HepG2 (cell line): Measurements from ENCODE around the gene LAX1. TPM values are rescaled to one million over a fixed set of nuclear protein-coding genes. Genes with fewer than 3 reads are reported as not detected.

Source experiments
- AKAP8 ChIP-seq: sonication (generic); formaldehyde crosslinking; IDR thresholded peaks from 2 replicates; pipeline ENCODE4 v1.5.1; 2020; ENCODE audit warnings: mild to moderate bottlenecking, missing genetic modification reagents
- CBX2 ChIP-seq, 2 experiments: fragments of 200-600 bp in 1 of 2; sonication (generic); formaldehyde crosslinking in 1 of 2; IDR thresholded peaks; 2 replicates each; pipeline versions ENCODE4 v1.7.0 to v1.8.1; 2018 to 2022; ENCODE audit warnings: low read depth in 2 of 2, low read length in 1 of 2, mild to moderate bottlenecking in 1 of 2, missing genetic modification reagents in 1 of 2
- CBX5 ChIP-seq: sonication (generic); formaldehyde crosslinking; IDR thresholded peaks from 2 replicates; pipeline ENCODE4 v1.4.0; 2020; ENCODE audit warnings: missing genetic modification reagents, borderline replicate concordance
- EEA1 ChIP-seq: sonication (generic); formaldehyde crosslinking; IDR thresholded peaks from 2 replicates; pipeline ENCODE4 v1.5.1; 2020; ENCODE audit warnings: mild to moderate bottlenecking, missing genetic modification reagents, borderline replicate concordance
- FOXO1 ChIP-seq: sonication (generic); formaldehyde crosslinking; IDR thresholded peaks from 2 replicates; pipeline ENCODE4 v1.4.0; 2020; ENCODE audit warnings: missing genetic modification reagents
- MLLT10 ChIP-seq: sonication (generic); formaldehyde crosslinking; IDR thresholded peaks from 2 replicates; pipeline ENCODE4 v1.4.0; 2020; ENCODE audit warnings: missing genetic modification reagents
- NAIF1 ChIP-seq: sonication (generic); formaldehyde crosslinking; IDR thresholded peaks from 2 replicates; pipeline ENCODE4 v1.5.0; 2020; ENCODE audit warnings: mild to moderate bottlenecking, missing genetic modification reagents, borderline replicate concordance
- ONECUT2 ChIP-seq: sonication (generic); formaldehyde crosslinking; IDR thresholded peaks from 2 replicates; pipeline ENCODE4 v1.4.0; 2020; ENCODE audit warnings: missing genetic modification reagents
- RARA ChIP-seq: IDR thresholded peaks from 2 replicates; pipeline ENCODE4 v1.6.1; 2016; ENCODE audit warnings: missing genetic modification reagents, missing compliant biosample characterization
- RCOR2 ChIP-seq: IDR thresholded peaks from 2 replicates; pipeline ENCODE4 v1.6.1; 2016; ENCODE audit warnings: missing biosample characterization, missing genetic modification reagents
- RFXAP ChIP-seq: sonication (generic); formaldehyde crosslinking; IDR thresholded peaks from 2 replicates; pipeline ENCODE4 v1.4.0; 2020; ENCODE audit warnings: missing genetic modification reagents, borderline replicate concordance
- SALL2 ChIP-seq: sonication (generic); formaldehyde crosslinking; IDR thresholded peaks from 2 replicates; pipeline ENCODE4 v1.8.1; 2023; ENCODE audit warnings: mild to moderate bottlenecking, missing genetic modification reagents, inconsistent platforms
- SMAD3 ChIP-seq: sonication (generic); formaldehyde crosslinking; IDR thresholded peaks from 2 replicates; pipeline ENCODE4 v1.4.0; 2020; ENCODE audit warnings: missing genetic modification reagents
- TBX3 ChIP-seq: fragments of 450-650 bp; IDR thresholded peaks from 2 replicates; pipeline ENCODE4 v1.6.1; 2017; ENCODE audit warnings: antibody characterized with exemption, mild to moderate bottlenecking, inconsistent platforms, borderline replicate concordance
- ZBTB2 ChIP-seq: sonication (generic); formaldehyde crosslinking; IDR thresholded peaks from 2 replicates; pipeline ENCODE4 v1.8.0; 2022; ENCODE audit warnings: low read depth, missing genetic modification reagents
- ZBTB8A ChIP-seq: sonication (generic); formaldehyde crosslinking; IDR thresholded peaks from 2 replicates; pipeline ENCODE4 v1.4.0; 2020; ENCODE audit warnings: mild to moderate bottlenecking, low read depth, missing genetic modification reagents, borderline replicate concordance
- ZNF24 ChIP-seq: fragments of 450-650 bp; IDR thresholded peaks from 2 replicates; pipeline ENCODE4 v1.6.1; 2017; ENCODE audit warnings: antibody characterized with exemption, mild to moderate bottlenecking
- ZNF496 ChIP-seq: sonication (generic); formaldehyde crosslinking; IDR thresholded peaks from 2 replicates; pipeline ENCODE4 v1.8.1; 2023; ENCODE audit warnings: mild to moderate bottlenecking, moderate library complexity, missing genetic modification reagents; ENCODE audit not compliant: insufficient replicate concordance
- ZNF619 ChIP-seq: sonication (generic); formaldehyde crosslinking; IDR thresholded peaks from 2 replicates; pipeline ENCODE4 v1.4.0; 2020; ENCODE audit warnings: mild to moderate bottlenecking, missing genetic modification reagents
- ZNF672 ChIP-seq: sonication (generic); formaldehyde crosslinking; IDR thresholded peaks from 2 replicates; pipeline ENCODE4 v1.8.1; 2022; ENCODE audit warnings: missing genetic modification reagents
- ZNF746 ChIP-seq: sonication (generic); formaldehyde crosslinking; IDR thresholded peaks from 2 replicates; pipeline ENCODE4 v1.8.0; 2022; ENCODE audit warnings: mild to moderate bottlenecking, missing genetic modification reagents
- ZNF850 ChIP-seq: sonication (generic); formaldehyde crosslinking; conservative IDR thresholded peaks from 2 replicates; pipeline ENCODE4 v1.9.0; 2021; ENCODE audit warnings: mild to moderate bottlenecking, missing genetic modification reagents
- polyA plus RNA-seq, 8 experiments: library from polyadenylated mRNA; depleted of rRNA in 3 of 8; stranded (reverse) in 7 of 8; unstranded in 1 of 8; fragments of >200 nt; fragmentation: Illumina TruSeq in 4 of 8; extraction: Trizol in 4 of 8; gene quantifications; 2 replicates each; pipeline versions ENCODE4 v1.2.1 to v1.2.3, GENCODE V29; 2011 to 2016; ENCODE audit warnings: low read depth in 4 of 8, missing spikeins in 1 of 8, mixed read lengths in 1 of 8; ENCODE audit not compliant: insufficient read depth in 1 of 8
- total RNA-seq, 5 experiments: library from RNA; depleted of rRNA; stranded (reverse); fragments of >200 nt; fragmentation: Illumina TruSeq; extraction: Trizol; gene quantifications; 2 replicates each; pipeline ENCODE4 v1.2.3, GENCODE V29; 2016; ENCODE audit warnings: low read depth in 1 of 5
- TF ChIP-seq, protein P1 (sequence below): sonication (generic); formaldehyde crosslinking; IDR thresholded peaks from 2 replicates; pipeline ENCODE4 v1.4.0; 2020; ENCODE audit warnings: missing genetic modification reagents, mild to moderate bottlenecking, borderline replicate concordance
- TF ChIP-seq, protein P2 (sequence below): IDR thresholded peaks from 2 replicates; pipeline ENCODE4 v1.6.1; 2016; ENCODE audit warnings: mild to moderate bottlenecking

LAX1 gene
- total and polyA plus RNA-seq, 2 of the 13 experiments (the other 11 are each of a cell fraction or from before 2014, with no cell fraction given) = not detected

DNA sequence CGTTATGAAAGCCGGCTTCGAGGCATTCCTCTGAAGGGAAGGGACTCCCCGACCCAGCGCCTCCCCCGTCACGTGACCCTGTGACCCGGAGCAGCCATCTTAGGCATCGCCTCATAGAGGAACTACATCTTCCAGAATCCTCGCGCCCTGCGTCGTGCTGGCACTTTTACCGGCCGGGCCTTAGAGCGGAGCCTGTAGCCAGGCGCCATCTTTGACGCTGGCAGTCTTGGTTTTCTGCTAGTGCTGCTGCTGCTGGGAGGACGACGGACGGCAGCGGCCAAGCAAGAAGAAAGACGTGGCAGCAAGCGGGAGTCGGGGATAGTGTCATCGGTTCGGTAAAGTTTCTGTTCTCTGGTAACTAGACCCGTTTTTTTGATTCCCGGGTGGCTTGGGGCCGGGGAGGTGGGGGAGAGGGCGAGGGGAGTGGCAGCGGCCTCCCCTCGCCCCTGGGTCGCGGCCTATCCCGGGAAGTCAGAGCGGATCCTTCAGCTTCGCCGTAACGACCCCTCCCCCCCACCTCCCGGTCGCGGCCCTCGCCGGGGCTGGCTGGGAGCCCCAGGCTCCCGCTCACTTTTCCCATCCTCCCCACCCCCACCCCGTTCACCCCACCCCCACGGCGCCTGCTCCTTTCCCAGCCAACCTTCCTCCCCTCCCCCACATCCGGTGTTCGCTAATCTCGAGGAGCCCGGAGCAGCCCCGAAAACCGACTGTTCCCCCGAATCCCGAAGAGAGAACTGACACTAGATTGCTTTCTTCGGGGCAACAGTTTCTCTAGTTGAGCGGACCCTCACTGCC, 30.7 kb downstream of the LAX1 start, which contains the start of the genes ZBED6 and ZC3H11A (continued):
- TF ChIP-seq, protein P1, sequence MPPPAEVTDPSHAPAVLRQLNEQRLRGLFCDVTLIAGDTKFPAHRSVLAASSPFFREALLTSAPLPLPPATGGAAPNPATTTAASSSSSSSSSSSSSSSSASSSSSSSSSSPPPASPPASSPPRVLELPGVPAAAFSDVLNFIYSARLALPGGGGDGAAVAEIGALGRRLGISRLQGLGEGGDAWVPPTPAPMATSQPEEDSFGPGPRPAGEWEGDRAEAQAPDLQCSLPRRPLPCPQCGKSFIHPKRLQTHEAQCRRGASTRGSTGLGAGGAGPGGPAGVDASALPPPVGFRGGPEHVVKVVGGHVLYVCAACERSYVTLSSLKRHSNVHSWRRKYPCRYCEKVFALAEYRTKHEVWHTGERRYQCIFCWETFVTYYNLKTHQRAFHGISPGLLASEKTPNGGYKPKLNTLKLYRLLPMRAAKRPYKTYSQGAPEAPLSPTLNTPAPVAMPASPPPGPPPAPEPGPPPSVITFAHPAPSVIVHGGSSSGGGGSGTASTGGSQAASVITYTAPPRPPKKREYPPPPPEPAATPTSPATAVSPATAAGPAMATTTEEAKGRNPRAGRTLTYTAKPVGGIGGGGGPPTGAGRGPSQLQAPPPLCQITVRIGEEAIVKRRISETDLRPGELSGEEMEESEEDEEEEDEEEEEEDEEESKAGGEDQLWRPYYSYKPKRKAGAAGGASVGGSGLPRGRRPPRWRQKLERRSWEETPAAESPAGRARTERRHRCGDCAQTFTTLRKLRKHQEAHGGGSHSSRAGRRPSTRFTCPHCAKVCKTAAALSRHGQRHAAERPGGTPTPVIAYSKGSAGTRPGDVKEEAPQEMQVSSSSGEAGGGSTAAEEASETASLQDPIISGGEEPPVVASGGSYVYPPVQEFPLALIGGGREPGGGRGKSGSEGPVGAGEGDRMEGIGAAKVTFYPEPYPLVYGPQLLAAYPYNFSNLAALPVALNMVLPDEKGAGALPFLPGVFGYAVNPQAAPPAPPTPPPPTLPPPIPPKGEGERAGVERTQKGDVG (CRISPR knock-in tag) = no peak
- TF ChIP-seq RCOR2 (CRISPR knock-in tag) (no peak), ZNF672 (no peak), SALL2 (CRISPR knock-in tag) (peak; percentile 81), ZNF619 (CRISPR knock-in tag) (no peak), RFXAP (CRISPR knock-in tag) (peak; percentile 66; the same call in 1 of the 2 replicates), AKAP8 (no peak), ZNF746 (CRISPR knock-in tag) (no peak), ZNF850 (no peak), MLLT10 (CRISPR knock-in tag) (no peak), ZNF496 (no peak), TBX3 (peak; percentile 19; the same call in 1 of the 2 replicates), NAIF1 (no peak), ZBTB8A (no peak), ONECUT2 (CRISPR knock-in tag) (no peak), CBX5 (peak; percentile 57; the same call in 1 of the 2 replicates), ZBTB2 (CRISPR knock-in tag) (peak; percentile 55), ZNF24 (no peak), CBX2 (IDR thresholded peaks at IDR 0.05; ENCODE audit: low read depth, low read length) (no peak), CBX2 (CRISPR knock-in tag; IDR thresholded peaks at IDR 0.05; ENCODE audit: low read depth) (no peak), SMAD3 (peak; percentile 71; the same call in 1 of the 2 replicates), FOXO1 (no peak; the same call in 1 of the 2 replicates), RARA (CRISPR knock-in tag) (peak; percentile 59), EEA1 (CRISPR knock-in tag) (no peak)
- TF ChIP-seq, protein P2, sequence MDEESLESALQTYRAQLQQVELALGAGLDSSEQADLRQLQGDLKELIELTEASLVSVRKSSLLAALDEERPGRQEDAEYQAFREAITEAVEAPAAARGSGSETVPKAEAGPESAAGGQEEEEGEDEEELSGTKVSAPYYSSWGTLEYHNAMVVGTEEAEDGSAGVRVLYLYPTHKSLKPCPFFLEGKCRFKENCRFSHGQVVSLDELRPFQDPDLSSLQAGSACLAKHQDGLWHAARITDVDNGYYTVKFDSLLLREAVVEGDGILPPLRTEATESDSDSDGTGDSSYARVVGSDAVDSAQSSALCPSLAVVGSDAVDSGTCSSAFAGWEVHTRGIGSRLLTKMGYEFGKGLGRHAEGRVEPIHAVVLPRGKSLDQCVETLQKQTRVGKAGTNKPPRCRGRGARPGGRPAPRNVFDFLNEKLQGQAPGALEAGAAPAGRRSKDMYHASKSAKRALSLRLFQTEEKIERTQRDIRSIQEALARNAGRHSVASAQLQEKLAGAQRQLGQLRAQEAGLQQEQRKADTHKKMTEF (CRISPR knock-in tag) = peak; percentile 68
